CD4-positive, alpha-beta T cell treated with Interleukin-1 beta for 1 hour (primary cell): ENCODE measurements around the gene GAB1.

Source experiments
- DNase-seq, 2 donors: peaks; one replicate each; pipeline ENCODE4 v3.0.0-alpha.2; 2020 to 2022

GAB1 gene

GRCh38 chr4:143512978-143513313 lies 176.3 kb downstream of the GAB1 start:
- no peak for DNase-seq

- peak; percentile 97 to 98 for DNase-seq
These were observed 176.9 kb downstream of the GAB1 start, which contains the start of gene SMARCA5 for GRCh38 chr4:143513314-143514168. Gene SMARCA5, plus strand, starts transcription at chr4:143513702. Its CDS starts 223 bp downstream, at chr4:143513925.

- no peak for DNase-seq
These were observed 177.5 kb downstream of the GAB1 start for GRCh38 chr4:143514169-143514495.

GRCh38 chr4:143514497-143514896 lies 177.8 kb downstream of the GAB1 start:
- peak; percentile 4 to 20 for DNase-seq

- no peak for DNase-seq
These were observed 178.2 kb downstream of the GAB1 start for GRCh38 chr4:143514901-143515300.

- no peak for DNase-seq
These were observed 179.2 kb downstream of the GAB1 start for GRCh38 chr4:143515905-143516304.

- DNase-seq, result no peak
These were observed 181.1 kb downstream of the GAB1 start for GRCh38 chr4:143517764-143518163.
